Measurements from ENCODE around the gene ZDHHC1.

GRCh38 chr16:67364600-67365235 lies 51.6 kb downstream of the ZDHHC1 start:
- no peak for TF ChIP-seq GATA2 (IDR thresholded peaks at IDR 0.05; ENCODE audit: low read depth, low read length)
- no peak for TF ChIP-seq GATA3 (IDR thresholded peaks at IDR 0.05; ENCODE audit: low read depth, low read length)
